ENCODE measurements around the gene HBS1L. TPM values are rescaled to one million over a fixed set of nuclear protein-coding genes. Genes with fewer than 3 reads are reported as not detected.

The HBS1L gene
- total and polyA plus RNA-seq, 10 of the 15 experiments (the other 5 are each of a cell fraction or from before 2014, with no cell fraction given), result 58.7 to 142 (median 78.8) TPM

- no peak for TF ChIP-seq BCL3 (IDR thresholded peaks at IDR 0.05; ENCODE audit: borderline replicate concordance, insufficient read depth, low read depth, low read length, poor library complexity, severe bottlenecking)
- TF ChIP-seq ETV6 (conservative IDR thresholded peaks at IDR 0.05 in 1 of 2, IDR thresholded peaks at IDR 0.05 in 1 of 2; ENCODE audit: borderline replicate concordance in 1 of 2, low read depth in 1 of 2), result peak in 1 of 2 experiments; percentile 82; a peak in 1 of 4 replicates
- no peak for TF ChIP-seq ZNF207 (IDR thresholded peaks at IDR 0.05; ENCODE audit: borderline replicate concordance)
- peak; percentile 28; the same call in 1 of the 2 replicates for TF ChIP-seq MTA2 (IDR thresholded peaks at IDR 0.05; ENCODE audit: low read depth)
- 0 out of 2 replicates have a peak, but pooled peaks have one; percentile 32 for TF ChIP-seq PML (IDR thresholded peaks at IDR 0.05; ENCODE audit: low read length)
Observed at GRCh38 chr6:135044639-135045038, 10.0 kb downstream of the HBS1L start (continued).

GRCh38 chr6:135043846-135044245, 10.8 kb downstream of the HBS1L start:
- ChIA-PET SMC1A (ENCODE audit: uncharacterized antibody, unreplicated experiment) (interaction anchor here (0.8 to 1.7 kb wide), 9 partner anchors 7 to 101 kb away, joined by 3 to 7 read pairs (median 3); no protein-coding TSS in a partner anchor), CTCF (interaction anchor here (1.0 to 1.3 kb wide), 3 partner anchors 9 to 98 kb away, joined by 3 to 5 read pairs (median 3); no protein-coding TSS in a partner anchor), RAD21 (ENCODE audit: unreplicated experiment) (interaction anchor here (0.9 to 3.7 kb wide), 3 partner anchors 15 to 39 kb away, joined by 3 to 13 read pairs (median 5); no protein-coding TSS in a partner anchor), POLR2A (interaction anchor here (1.0 to 1.3 kb wide), 4 partner anchors 8 to 40 kb away, joined by 3 to 5 read pairs (median 4); partner anchors contain the start of gene HBS1L)
- intact Hi-C loops (cut with micrococcal nuclease; ENCODE audit: unreplicated experiment), result no loop called here
- no peak overlapping the region for H3K4me3 ChIP-seq
- BruUV-seq (replicated peaks), result no TSS peak
- H4K20me1 ChIP-seq (ENCODE audit: control insufficient read depth, insufficient read depth), result no peaks in the 10 kb centered on the region
- DNase-seq (ENCODE audit: low read depth, low spot score) (no peak), FAIRE-seq (no peak), ATAC-seq (no peak)
- H3K4me2 ChIP-seq (ENCODE audit: control insufficient read depth, insufficient read depth), result no peak overlapping the region
- H3K36me3 ChIP-seq (ENCODE audit: control insufficient read depth in 2 of 2, insufficient read depth in 2 of 2, low read length in 1 of 2), result peaks cover 2 to 20% of the 10 kb centered on the region in 2 experiments; a peak in 3 of 4 replicates
- no peaks in the 10 kb centered on the region for H3K9me3 ChIP-seq (replicated peaks; ENCODE audit: control insufficient read depth, insufficient read depth, low read length)
- no peaks in the 10 kb centered on the region for H3K27me3 ChIP-seq (replicated peaks in 1 of 2; ENCODE audit: control insufficient read depth in 2 of 2, insufficient read depth in 2 of 2, low read length in 1 of 2)
- in situ Hi-C loops (cut with MboI), result no loop called here
- no peak overlapping the region for H2AFZ ChIP-seq (ENCODE audit: control insufficient read depth, low read depth, low read length)
- no peak overlapping the region for H3K9ac ChIP-seq (ENCODE audit: control insufficient read depth, insufficient read depth, low read length)
- no peak overlapping the region for H3K27ac ChIP-seq (ENCODE audit: control insufficient read depth, insufficient read depth)
- 95% methylated on average over 2 of the region's 2 CpGs for WGBS (ENCODE audit: insufficient coverage, insufficient replicate concordance, low lambda C conversion rate, missing lambda C conversion rate)
- H3K79me2 ChIP-seq (ENCODE audit: control insufficient read depth, insufficient read depth, low read length), result peaks cover 56% of the 10 kb centered on the region
- peaks cover 9% of the 10 kb centered on the region for H3K4me1 ChIP-seq (ENCODE audit: control insufficient read depth, insufficient read depth, low read length)
- TF ChIP-seq HDAC2 (IDR thresholded peaks at IDR 0.05) (no peak), SPI1 (IDR thresholded peaks at IDR 0.05; ENCODE audit: borderline replicate concordance, insufficient read depth, low read depth, low read length) (no peak), USF1 (IDR thresholded peaks at IDR 0.05; ENCODE audit: borderline replicate concordance, extremely low read length, insufficient read depth, low read depth, low read length) (no peak), PKNOX1 (IDR thresholded peaks at IDR 0.05) (no peak), IRF3 (IDR thresholded peaks at IDR 0.05) (no peak), NR2C2 (IDR thresholded peaks at IDR 0.05; ENCODE audit: borderline replicate concordance, control insufficient read depth, insufficient read length, low read depth) (no peak), RELB (IDR thresholded peaks at IDR 0.05; ENCODE audit: low read depth) (no peak), BCL11A (IDR thresholded peaks at IDR 0.05; ENCODE audit: low read depth, low read length) (no peak)

Data from GM12878 (cell line).